ENCODE results near the gene ALOX12B.

Gene ALOX12B

GRCh38 chr17:8087075-8087951 is at the start of gene ALOX12B:
Gene ALOX12B, minus strand, starts transcription at chr17:8087716. Its CDS starts 274 bp downstream, at chr17:8087442.
- in situ Hi-C loops (cut with MboI; ENCODE audit: low sequenced_read_pairs) = no loop called here

DNA sequence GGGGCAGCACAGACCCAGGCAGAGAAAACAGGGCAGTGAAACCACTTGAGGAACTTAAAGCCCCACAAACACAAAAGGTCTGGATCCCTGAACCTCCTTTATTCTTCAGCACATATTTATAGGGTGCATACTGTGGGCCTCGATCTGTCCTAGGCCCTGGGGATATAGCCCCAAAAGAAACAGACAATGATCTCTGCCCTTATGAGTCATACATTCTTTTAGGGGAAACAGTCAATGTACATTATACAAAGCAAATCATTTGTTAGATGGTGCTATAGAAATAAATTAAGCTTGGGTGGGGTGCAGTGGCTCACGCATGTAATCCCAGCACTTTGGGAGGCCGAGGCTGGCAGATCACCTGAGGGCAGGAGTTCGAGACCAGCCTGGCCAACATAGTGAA is 46.4 kb upstream of the ALOX12B start:
- in situ Hi-C loops (cut with MboI; ENCODE audit: low sequenced_read_pairs) = no loop called here

GRCh38 chr17:8133399-8133798 is 45.9 kb upstream of the ALOX12B start:
- in situ Hi-C loops (cut with MboI; ENCODE audit: low sequenced_read_pairs) = no loop called here

GRCh38 chr17:8131844-8132441 is 44.4 kb upstream of the ALOX12B start:
- in situ Hi-C loops (cut with MboI; ENCODE audit: low sequenced_read_pairs) = no loop called here

GRCh38 chr17:8128125-8128784 is 40.7 kb upstream of the ALOX12B start:
- in situ Hi-C loops (cut with MboI; ENCODE audit: low sequenced_read_pairs) = no loop called here

DNA sequence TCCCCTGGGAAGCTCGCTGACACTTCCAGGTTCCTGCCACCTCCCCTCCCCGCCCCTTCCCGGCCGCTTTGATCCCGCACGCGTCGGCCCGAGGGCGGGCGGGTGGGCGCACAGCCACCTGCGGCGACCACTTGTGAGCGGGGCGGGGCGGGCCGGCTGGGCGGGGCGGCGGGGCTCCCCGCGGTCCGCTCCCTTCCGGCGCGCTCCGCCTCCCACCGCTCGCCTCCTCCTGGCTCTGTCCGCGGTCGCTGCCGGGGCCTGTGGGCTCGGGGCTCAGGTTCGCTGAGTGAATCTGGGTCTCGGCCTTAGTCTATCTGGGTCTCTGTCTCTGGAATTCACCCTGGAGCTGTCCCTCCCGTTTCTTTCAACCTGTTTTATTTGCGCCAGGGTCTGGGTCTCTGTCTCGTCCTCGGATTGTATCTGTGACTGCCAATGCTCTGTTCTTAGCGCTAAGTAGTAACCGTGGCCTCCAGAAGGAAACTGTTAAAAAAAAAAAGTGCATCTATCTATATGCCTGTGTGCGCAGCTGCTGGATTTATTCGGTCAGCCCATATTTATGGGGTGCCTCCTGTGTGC is 39.1 kb upstream of the ALOX12B start:
- in situ Hi-C loops (cut with MboI; ENCODE audit: low sequenced_read_pairs) = no loop called here

DNA sequence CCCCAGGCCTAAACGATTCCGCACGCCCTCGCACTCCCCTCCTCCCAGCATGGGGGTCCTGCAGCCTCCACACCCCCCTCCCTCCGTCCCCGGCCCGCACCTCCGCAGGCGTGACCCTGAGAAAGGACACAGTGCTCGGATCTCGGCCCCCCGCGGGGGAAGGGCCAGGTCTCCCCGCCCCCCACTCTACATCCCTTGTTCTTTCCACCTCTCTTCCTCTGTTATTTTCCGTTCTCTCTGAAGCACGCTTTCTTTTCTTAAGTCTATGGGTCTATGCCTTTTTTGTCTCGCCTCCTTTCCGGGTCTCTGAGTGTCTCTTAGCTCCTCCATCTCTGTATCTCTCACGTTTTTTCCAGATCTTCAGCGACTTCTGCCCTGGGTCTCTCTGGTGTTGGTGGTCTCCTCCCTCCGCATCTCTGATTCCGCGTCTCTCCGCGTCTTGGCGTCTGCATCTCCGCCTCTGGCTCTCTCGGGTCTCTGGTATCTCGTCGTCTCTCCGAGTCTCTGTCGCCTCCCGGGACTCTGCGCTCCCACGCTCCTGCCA is 38.5 kb upstream of the ALOX12B start:
- in situ Hi-C loops (cut with MboI; ENCODE audit: low sequenced_read_pairs) = no loop called here

- in situ Hi-C loops (cut with MboI; ENCODE audit: low sequenced_read_pairs) = no loop called here
Observed at GRCh38 chr17:8125154-8125946, 37.8 kb upstream of the ALOX12B start.

- in situ Hi-C loops (cut with MboI; ENCODE audit: low sequenced_read_pairs) = no loop called here
Observed at GRCh38 chr17:8124350-8125153, 37.0 kb upstream of the ALOX12B start.

DNA sequence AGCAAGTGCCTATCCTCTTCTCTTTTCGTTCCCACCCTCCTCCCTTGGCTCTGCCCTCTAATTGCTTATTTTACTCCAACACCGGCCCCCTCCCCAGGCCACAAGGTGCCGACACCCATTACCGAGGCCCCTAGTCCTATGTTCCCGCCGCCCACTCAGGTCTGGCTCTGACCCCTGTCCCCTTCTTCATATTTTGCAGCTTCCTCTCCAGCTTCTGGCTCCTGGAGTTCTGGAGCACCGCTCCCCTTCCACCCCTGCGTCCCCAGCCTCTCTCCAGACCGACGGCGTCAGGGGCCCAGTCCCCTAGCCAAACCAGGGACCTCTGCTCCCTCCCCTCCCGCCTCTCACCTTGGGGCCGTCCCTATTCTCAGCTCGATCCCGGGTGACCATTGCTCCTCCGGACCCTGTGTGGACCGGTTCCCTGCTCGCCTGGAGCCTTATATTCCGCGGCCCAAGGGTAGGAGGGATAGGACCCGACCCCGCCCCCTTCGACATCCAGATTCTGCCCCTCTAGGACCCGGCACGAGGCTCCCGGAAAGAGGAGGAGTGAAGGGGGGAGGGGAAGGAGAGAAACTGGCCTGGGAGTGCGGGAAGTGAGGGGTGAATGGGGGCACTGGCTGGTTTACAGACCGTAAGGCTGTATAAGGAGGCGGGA is 36.3 kb upstream of the ALOX12B start, which contains the start of gene HES7:
Gene HES7 (minus strand): TSS at position 412 of the 655 bp plus-strand sequence. CDS start 22 bp downstream, at position 390.
- in situ Hi-C loops (cut with MboI; ENCODE audit: low sequenced_read_pairs) = no loop called here

- in situ Hi-C loops (cut with MboI; ENCODE audit: low sequenced_read_pairs) = no loop called here
Observed at GRCh38 chr17:8122924-8123694, 35.6 kb upstream of the ALOX12B start.

- in situ Hi-C loops (cut with MboI; ENCODE audit: low sequenced_read_pairs) = no loop called here
Observed at GRCh38 chr17:8122422-8122923, 35.0 kb upstream of the ALOX12B start.

DNA sequence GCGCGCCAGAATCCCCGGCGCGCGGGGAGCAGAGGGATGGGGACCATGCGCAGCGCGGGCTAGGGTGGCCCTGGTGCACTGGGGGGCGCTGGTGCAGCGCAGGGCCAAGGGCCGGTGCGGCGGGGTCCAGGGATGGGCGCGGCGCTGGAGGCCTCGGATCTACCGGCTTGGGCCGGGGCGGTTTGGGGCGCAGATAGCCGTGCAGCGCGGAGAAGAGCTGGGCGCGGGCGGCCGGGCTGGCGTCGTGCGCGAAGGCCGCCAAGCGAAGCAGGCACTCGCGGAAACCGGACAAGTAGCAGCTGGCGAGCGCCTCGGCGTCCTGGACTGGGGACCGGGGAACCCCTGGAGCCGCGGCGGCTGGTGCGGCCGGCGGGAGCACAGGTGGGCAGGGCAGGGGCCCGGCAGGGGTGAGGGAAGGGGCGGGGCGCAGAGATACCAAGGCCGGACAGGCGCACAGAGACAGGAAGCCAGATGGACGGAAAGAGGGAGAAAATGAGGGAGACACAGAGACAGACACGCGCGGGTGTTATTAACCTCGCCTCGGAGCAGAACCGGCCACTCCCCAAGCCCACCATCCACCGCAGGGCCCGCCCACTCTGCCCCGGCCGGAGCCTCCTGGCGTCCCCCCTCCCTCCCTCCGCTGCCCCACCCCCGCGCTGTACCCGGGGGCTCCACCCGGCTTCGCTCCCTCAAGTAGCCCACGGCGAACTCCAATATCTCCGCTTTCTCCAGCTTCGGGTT is 34.3 kb upstream of the ALOX12B start:
- in situ Hi-C loops (cut with MboI; ENCODE audit: low sequenced_read_pairs) = no loop called here

DNA sequence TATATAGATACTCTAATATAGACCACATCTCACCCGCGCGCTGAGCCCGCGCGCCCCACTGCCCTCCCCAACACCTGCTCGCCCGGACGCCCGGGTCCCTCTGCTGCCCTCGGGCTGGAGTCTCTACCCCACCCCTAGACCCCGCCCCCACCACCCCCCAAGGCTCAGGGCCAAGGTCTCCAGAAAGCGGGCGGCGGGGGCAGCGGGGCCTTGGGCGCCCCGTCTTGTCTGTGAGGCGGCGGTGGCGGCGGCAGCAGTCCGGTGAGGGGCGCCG is 33.8 kb upstream of the ALOX12B start:
- in situ Hi-C loops (cut with MboI; ENCODE audit: low sequenced_read_pairs) = no loop called here

GRCh38 chr17:8120520-8121406 is 33.2 kb upstream of the ALOX12B start:
- in situ Hi-C loops (cut with MboI; ENCODE audit: low sequenced_read_pairs) = no loop called here
